Erythroblast (primary cell): ENCODE results near the gene BNIP5.

Experiments
- GATA1 ChIP-seq: IDR thresholded peaks from 2 replicates; pipeline ENCODE4 v1.6.1; 2011; ENCODE audit warnings: low read depth, mild to moderate bottlenecking, control low read depth, low read length, moderate library complexity
- POLR2A ChIP-seq: IDR thresholded peaks from 2 replicates; pipeline ENCODE4 v1.6.1; 2011; ENCODE audit warnings: mild to moderate bottlenecking, low read length

DNA sequence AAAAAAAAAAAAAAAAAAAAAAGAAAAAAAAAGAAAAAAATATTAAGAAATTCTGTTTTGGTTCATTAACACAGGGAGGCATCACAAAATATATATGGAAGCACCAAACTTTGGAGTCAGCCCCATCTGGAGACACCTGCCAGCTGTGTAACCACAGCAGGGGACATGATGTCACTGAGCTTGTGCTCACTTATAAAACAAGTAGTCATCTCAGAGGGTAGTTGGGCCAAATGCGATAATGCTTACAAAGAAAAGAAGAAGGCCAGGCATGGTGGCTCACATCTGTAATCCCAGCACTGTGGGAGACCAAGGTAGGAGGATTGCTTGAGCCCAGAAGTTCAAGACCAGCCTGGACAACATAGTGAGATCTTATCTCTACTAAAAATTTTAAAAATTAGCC is 1.1 kb upstream of the BNIP5 start:
- TF ChIP-seq POLR2A: no peak
- TF ChIP-seq GATA1: no peak
